Tibial artery (tissue), 4 donors: ENCODE results near the gene EXO1.
"Not testable (repeated sequence)": the region's sequence is repeated elsewhere in the genome, so short reads cannot be mapped to it uniquely, and the experiment has no call there.

ENCODE experiments used
- DNase-seq, 2 donors: peaks; one replicate each; pipeline ENCODE4 v3.0.0-alpha.2; 2019
- H3K27ac ChIP-seq, 2 donors: fragments of 200-600 bp; sonication (generic) in 1 of 2; 1 replicate in 1 of 2; 2 replicates in 1 of 2; pipeline ENCODE4 v1.5.1; 2018 to 2019; ENCODE audit warnings: mild to moderate bottlenecking in 1 of 2
- H3K27me3 ChIP-seq, 2 donors: fragments of 200-600 bp; sonication (generic) in 1 of 2; one replicate each; pipeline versions ENCODE4 v1.5.1 to v1.6.0; 2016 to 2019
- H3K36me3 ChIP-seq, 3 donors: fragments of 200-600 bp; sonication (generic) in 2 of 3; one replicate each; pipeline ENCODE4 v1.5.1; 2016 to 2019; ENCODE audit warnings: mild to moderate bottlenecking in 2 of 3
- H3K4me1 ChIP-seq, 4 donors: fragments of 200-600 bp; sonication (generic) in 2 of 4; 1 replicate in 3 of 4; 2 replicates in 1 of 4; pipeline ENCODE4 v1.5.1; 2016 to 2019
- H3K4me3 ChIP-seq, 2 donors: fragments of 200-600 bp; sonication (generic) in 1 of 2; 1 replicate in 1 of 2; 2 replicates in 1 of 2; pipeline ENCODE4 v1.5.1; 2018 to 2019; ENCODE audit warnings: mild to moderate bottlenecking in 2 of 2
- H3K9me3 ChIP-seq, 3 donors: fragments of 200-600 bp; sonication (generic) in 1 of 3; one replicate each; pipeline ENCODE4 v1.5.1; 2016 to 2019
- intact Hi-C: fragments of 100-400 bp; cut with DNase I; formaldehyde crosslinking; loops from one replicate; pipeline ENCODE4 v1.15.0; 2023; ENCODE audit warnings: low total_unique reads
- TF ChIP-seq, protein P1 (sequence below), 2 experiments: fragments of 200-600 bp in 1 of 2; fragments of 450-650 bp in 1 of 2; IDR thresholded peaks; one replicate each; pipeline ENCODE4 v1.5.1; 2017 to 2019; ENCODE audit warnings: antibody characterized with exemption in 2 of 2, mild to moderate bottlenecking in 1 of 2, moderate library complexity in 1 of 2

The EXO1 gene

GRCh38 chr1:241819340-241819866, 28.6 kb upstream of the EXO1 start:
- Histone ChIP-seq H3K9me3 (no peaks in the 10 kb centered on the region), H3K4me1 (peaks cover 0 to 7% (median 0%) of the 10 kb centered on the region in 4 donors), H3K36me3 (no peaks in the 10 kb centered on the region), H3K27me3 (no peaks in the 10 kb centered on the region), H3K4me3 (no peak overlapping the region), H3K27ac (no peak overlapping the region)
- DNase-seq, result no peak
- TF ChIP-seq, protein P1, sequence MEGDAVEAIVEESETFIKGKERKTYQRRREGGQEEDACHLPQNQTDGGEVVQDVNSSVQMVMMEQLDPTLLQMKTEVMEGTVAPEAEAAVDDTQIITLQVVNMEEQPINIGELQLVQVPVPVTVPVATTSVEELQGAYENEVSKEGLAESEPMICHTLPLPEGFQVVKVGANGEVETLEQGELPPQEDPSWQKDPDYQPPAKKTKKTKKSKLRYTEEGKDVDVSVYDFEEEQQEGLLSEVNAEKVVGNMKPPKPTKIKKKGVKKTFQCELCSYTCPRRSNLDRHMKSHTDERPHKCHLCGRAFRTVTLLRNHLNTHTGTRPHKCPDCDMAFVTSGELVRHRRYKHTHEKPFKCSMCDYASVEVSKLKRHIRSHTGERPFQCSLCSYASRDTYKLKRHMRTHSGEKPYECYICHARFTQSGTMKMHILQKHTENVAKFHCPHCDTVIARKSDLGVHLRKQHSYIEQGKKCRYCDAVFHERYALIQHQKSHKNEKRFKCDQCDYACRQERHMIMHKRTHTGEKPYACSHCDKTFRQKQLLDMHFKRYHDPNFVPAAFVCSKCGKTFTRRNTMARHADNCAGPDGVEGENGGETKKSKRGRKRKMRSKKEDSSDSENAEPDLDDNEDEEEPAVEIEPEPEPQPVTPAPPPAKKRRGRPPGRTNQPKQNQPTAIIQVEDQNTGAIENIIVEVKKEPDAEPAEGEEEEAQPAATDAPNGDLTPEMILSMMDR (IDR thresholded peaks at IDR 0.05), result no peak
- intact Hi-C loops, result no loop called here

DNA sequence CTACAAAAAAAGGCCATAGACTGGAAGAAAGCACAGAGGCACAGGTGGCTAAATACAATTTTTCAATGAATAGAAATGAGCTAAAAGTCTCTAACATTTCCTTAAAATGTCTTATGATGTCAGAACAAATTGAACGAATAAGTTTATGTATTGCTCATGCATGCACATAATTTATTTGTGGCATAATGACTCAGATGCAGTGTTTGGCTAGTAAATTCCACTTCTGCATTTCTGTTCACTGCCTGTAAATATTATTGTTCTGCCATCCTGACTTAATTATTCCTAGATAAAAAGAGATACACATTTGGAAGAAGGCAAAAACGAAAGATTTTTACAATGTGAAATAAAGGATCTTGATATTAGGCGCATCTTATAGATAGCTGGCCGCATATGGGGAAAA, 26.6 kb upstream of the EXO1 start:
- Histone ChIP-seq H3K9me3 (no peaks in the 10 kb centered on the region), H3K4me3 (no peak overlapping the region), H3K27me3 (no peaks in the 10 kb centered on the region), H3K4me1 (peaks cover 0 to 20% (median 5%) of the 10 kb centered on the region in 4 donors), H3K36me3 (no peaks in the 10 kb centered on the region), H3K27ac (no peak overlapping the region)
- TF ChIP-seq, protein P1 (IDR thresholded peaks at IDR 0.05), result no peak
- DNase-seq, result no peak
- intact Hi-C loops, result no loop called here

- Histone ChIP-seq H3K27ac (no peak overlapping the region), H3K27me3 (no peaks in the 10 kb centered on the region), H3K4me1 (peaks cover 0 to 28% (median 7%) of the 10 kb centered on the region in 4 donors), H3K36me3 (no peaks in the 10 kb centered on the region), H3K9me3 (no peaks in the 10 kb centered on the region), H3K4me3 (no peak overlapping the region)
- TF ChIP-seq, protein P1 (IDR thresholded peaks at IDR 0.05), result no peak
- DNase-seq, result no peak
- intact Hi-C loops, result no loop called here
Measured at GRCh38 chr1:241822846-241823245, 25.2 kb upstream of the EXO1 start.

DNA sequence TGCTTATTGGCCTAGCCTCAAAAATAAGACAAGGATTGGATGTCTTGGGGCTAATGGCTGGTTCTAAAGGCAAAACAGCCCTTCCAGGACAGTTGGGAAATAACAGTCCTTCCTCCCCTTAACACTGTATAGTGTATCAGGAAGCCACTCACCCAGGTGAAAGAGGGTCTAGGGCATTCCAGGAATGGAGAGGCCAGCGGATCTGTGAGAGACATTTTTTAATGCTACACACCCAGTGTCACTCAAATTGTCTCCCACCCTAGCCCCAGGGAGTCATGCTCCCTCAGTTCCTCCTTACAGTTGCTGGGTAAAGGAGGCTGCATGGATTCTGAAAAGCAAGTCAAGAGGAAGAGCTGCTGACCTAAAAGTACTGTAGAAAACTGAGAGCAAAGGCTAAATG, 24.1 kb upstream of the EXO1 start:
- Histone ChIP-seq H3K9me3 (no peaks in the 10 kb centered on the region), H3K27ac (no peak overlapping the region), H3K4me1 (peaks cover 0 to 39% (median 13%) of the 10 kb centered on the region in 4 donors), H3K27me3 (no peaks in the 10 kb centered on the region), H3K36me3 (no peaks in the 10 kb centered on the region), H3K4me3 (no peak overlapping the region)
- TF ChIP-seq, protein P1 (IDR thresholded peaks at IDR 0.05), result no peak
- no peak for DNase-seq
- intact Hi-C loops, result no loop called here

DNA sequence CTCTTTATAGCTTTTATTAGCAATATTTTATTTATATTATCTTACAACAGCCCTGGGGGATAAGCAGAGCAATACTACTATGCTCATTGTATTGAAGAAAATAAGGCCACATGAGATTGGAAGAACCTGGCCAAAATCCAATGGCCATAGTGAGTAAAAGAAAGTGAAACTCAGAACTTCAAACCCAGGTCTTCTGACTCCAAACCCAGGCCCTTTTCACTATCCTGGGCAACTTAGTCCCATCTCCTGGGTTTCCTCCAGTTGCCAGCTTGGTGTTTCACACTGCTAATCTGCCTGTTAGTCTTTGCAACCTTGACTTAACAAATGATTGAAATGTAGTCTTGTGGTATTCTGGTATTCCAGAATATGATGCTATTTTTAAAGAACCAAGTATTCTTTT, 22.4 kb upstream of the EXO1 start:
- Histone ChIP-seq H3K27ac (peak overlapping the region in 1 of 2 donors; percentile 60), H3K9me3 (no peaks in the 10 kb centered on the region), H3K36me3 (no peaks in the 10 kb centered on the region), H3K27me3 (no peaks in the 10 kb centered on the region), H3K4me1 (peaks cover 0 to 39% (median 13%) of the 10 kb centered on the region in 4 donors), H3K4me3 (no peak overlapping the region)
- intact Hi-C loops, result no loop called here
- no peak for DNase-seq
- TF ChIP-seq, protein P1 (IDR thresholded peaks at IDR 0.05), result no peak

- intact Hi-C loops, DNase-seq: not testable (repeated sequence)
- peak overlapping the region; percentile 34 to 60 for H3K27ac ChIP-seq
Measured at GRCh38 chr1:241826613-241827012, 21.4 kb upstream of the EXO1 start.

More at GRCh38 chr1:241826613-241827012, 21.4 kb upstream of the EXO1 start:
- H3K36me3 ChIP-seq, H3K4me3 ChIP-seq, H3K9me3 ChIP-seq, H3K27me3 ChIP-seq: not testable (repeated sequence)
- H3K4me1 ChIP-seq, result peaks cover 0 to 39% (median 13%) of the 10 kb centered on the region in 4 donors
